ENCODE data around the gene MOB1A.

MOB1A gene

GRCh38 chr2:74206180-74206688, 27.6 kb upstream of the MOB1A start:
- Histone ChIP-seq H3K79me2 (ENCODE audit: low read length) (peaks cover 95% of the 10 kb centered on the region), H3K36me3 (replicated peaks; ENCODE audit: low read depth, low read length) (peaks cover 63% of the 10 kb centered on the region), H3K4me3 (ENCODE audit: low read length) (no peak overlapping the region), H3K27me3 (ENCODE audit: low read depth, low read length) (no peaks in the 10 kb centered on the region), H3K4me2 (ENCODE audit: low read length) (no peak overlapping the region), H3K9me3 (ENCODE audit: insufficient read depth, low read length) (no peaks in the 10 kb centered on the region), H2AFZ (ENCODE audit: low read depth, low read length) (no peak overlapping the region), H4K20me1 (ENCODE audit: insufficient read depth, low read length) (peaks cover 78% of the 10 kb centered on the region), H3K9ac (ENCODE audit: low read length) (no peak overlapping the region), H3K27ac (ENCODE audit: low read length) (peak overlapping the region; percentile 25), H3K4me1 (ENCODE audit: low read length) (peaks cover 18% of the 10 kb centered on the region)
- TF ChIP-seq EZH2phosphoT487 (IDR thresholded peaks at IDR 0.05; ENCODE audit: low read depth): no peak
- TF ChIP-seq CTCF (IDR thresholded peaks at IDR 0.05; ENCODE audit: low read depth, low read length): no peak

GRCh38 chr2:74205596-74205995, 26.9 kb upstream of the MOB1A start:
- Histone ChIP-seq H3K9me3 (ENCODE audit: insufficient read depth, low read length) (no peaks in the 10 kb centered on the region), H3K27me3 (ENCODE audit: low read depth, low read length) (no peaks in the 10 kb centered on the region), H3K79me2 (ENCODE audit: low read length) (peaks cover 96% of the 10 kb centered on the region), H3K4me1 (ENCODE audit: low read length) (peaks cover 20% of the 10 kb centered on the region), H4K20me1 (ENCODE audit: insufficient read depth, low read length) (peaks cover 85% of the 10 kb centered on the region), H2AFZ (ENCODE audit: low read depth, low read length) (no peak overlapping the region), H3K4me3 (ENCODE audit: low read length) (no peak overlapping the region), H3K27ac (ENCODE audit: low read length) (no peak overlapping the region), H3K36me3 (replicated peaks; ENCODE audit: low read depth, low read length) (peaks cover 60% of the 10 kb centered on the region), H3K9ac (ENCODE audit: low read length) (no peak overlapping the region), H3K4me2 (ENCODE audit: low read length) (no peak overlapping the region)
- no peak for TF ChIP-seq EZH2phosphoT487 (IDR thresholded peaks at IDR 0.05; ENCODE audit: low read depth)
- no peak for TF ChIP-seq CTCF (IDR thresholded peaks at IDR 0.05; ENCODE audit: low read depth, low read length)

- no peaks in the 10 kb centered on the region for H3K9me3 ChIP-seq (ENCODE audit: insufficient read depth, low read length)
- TF ChIP-seq CTCF (IDR thresholded peaks at IDR 0.05; ENCODE audit: low read depth, low read length) (no peak), EZH2phosphoT487 (IDR thresholded peaks at IDR 0.05; ENCODE audit: low read depth) (no peak)
- H4K20me1 ChIP-seq (ENCODE audit: insufficient read depth, low read length): peaks cover 90% of the 10 kb centered on the region
- H3K4me2 ChIP-seq (ENCODE audit: low read length): no peak overlapping the region
- no peaks in the 10 kb centered on the region for H3K27me3 ChIP-seq (ENCODE audit: low read depth, low read length)
- H2AFZ ChIP-seq (ENCODE audit: low read depth, low read length): no peak overlapping the region
- no peak overlapping the region for H3K4me3 ChIP-seq (ENCODE audit: low read length)
- peaks cover 25% of the 10 kb centered on the region for H3K4me1 ChIP-seq (ENCODE audit: low read length)
- H3K36me3 ChIP-seq (replicated peaks; ENCODE audit: low read depth, low read length): peaks cover 60% of the 10 kb centered on the region
- H3K9ac ChIP-seq (ENCODE audit: low read length): no peak overlapping the region
- peaks cover 98% of the 10 kb centered on the region for H3K79me2 ChIP-seq (ENCODE audit: low read length)
- no peak overlapping the region for H3K27ac ChIP-seq (ENCODE audit: low read length)
Observed at GRCh38 chr2:74205113-74205512, 26.4 kb upstream of the MOB1A start.

- H3K4me1 ChIP-seq (ENCODE audit: low read length): peaks cover 27% of the 10 kb centered on the region
- no peak overlapping the region for H3K27ac ChIP-seq (ENCODE audit: low read length)
- H3K9me3 ChIP-seq (ENCODE audit: insufficient read depth, low read length): no peaks in the 10 kb centered on the region
- peaks cover 98% of the 10 kb centered on the region for H3K79me2 ChIP-seq (ENCODE audit: low read length)
- no peak overlapping the region for H2AFZ ChIP-seq (ENCODE audit: low read depth, low read length)
- no peak overlapping the region for H3K9ac ChIP-seq (ENCODE audit: low read length)
- no peak overlapping the region for H3K4me2 ChIP-seq (ENCODE audit: low read length)
- peaks cover 60% of the 10 kb centered on the region for H3K36me3 ChIP-seq (replicated peaks; ENCODE audit: low read depth, low read length)
- peaks cover 91% of the 10 kb centered on the region for H4K20me1 ChIP-seq (ENCODE audit: insufficient read depth, low read length)
- TF ChIP-seq EZH2phosphoT487 (IDR thresholded peaks at IDR 0.05; ENCODE audit: low read depth) (no peak), CTCF (IDR thresholded peaks at IDR 0.05; ENCODE audit: low read depth, low read length) (no peak)
- H3K4me3 ChIP-seq (ENCODE audit: low read length): no peak overlapping the region
- no peaks in the 10 kb centered on the region for H3K27me3 ChIP-seq (ENCODE audit: low read depth, low read length)
Observed at GRCh38 chr2:74204436-74204835, 25.8 kb upstream of the MOB1A start.

Measured in OCI-LY3 (cell line).